Measurements from ENCODE around the gene HEG1. TPM values are rescaled to one million over a fixed set of nuclear protein-coding genes. Genes with fewer than 3 reads are reported as not detected.

HEG1 gene
- total and polyA plus RNA-seq, 2 of the 13 experiments (the other 11 are each of a cell fraction or from before 2014, with no cell fraction given) = 10.7 to 18.2 TPM

DNA sequence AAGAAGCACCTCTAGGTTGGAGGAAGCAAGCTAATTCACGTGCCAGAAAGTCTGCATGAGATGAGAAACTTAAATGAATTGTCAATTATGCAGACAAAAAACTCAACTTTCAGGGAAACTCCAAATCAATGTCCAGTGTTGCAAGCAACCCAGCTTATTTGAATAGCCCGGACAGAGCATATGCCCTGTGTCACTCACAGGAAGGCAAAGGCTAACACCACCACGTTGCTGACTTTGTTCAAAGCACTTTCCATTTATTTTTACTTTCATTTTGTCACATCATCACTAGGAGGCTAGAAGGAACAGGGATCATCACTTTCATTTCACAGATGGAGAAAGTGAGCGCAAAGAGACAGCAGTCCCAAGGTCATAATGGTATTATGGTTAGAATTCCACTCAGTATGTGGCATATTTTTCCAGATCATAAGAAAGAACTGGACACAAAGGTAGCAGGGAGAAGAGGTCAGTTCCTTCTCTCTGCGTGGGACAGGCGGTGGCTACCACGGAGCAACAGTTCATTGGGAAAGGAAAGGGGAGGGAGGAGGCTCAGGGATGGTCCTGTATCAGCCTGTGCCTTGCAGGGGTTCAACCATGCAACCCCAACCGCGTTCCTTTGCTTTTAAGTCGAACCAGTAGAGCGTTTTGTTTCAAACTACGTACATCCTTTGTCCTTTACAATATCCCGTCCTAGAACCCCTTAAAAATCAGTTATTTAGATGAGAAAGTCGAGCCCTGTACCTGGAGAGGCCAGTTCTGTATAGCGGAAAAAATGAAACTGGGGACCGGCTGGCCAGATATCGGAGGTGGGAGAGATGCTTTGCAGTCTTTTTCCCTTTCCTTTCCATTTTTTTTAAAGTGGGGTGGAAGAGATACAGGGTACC lies 1.1 kb downstream of the HEG1 start (continued):
- TF ChIP-seq, protein P1, sequence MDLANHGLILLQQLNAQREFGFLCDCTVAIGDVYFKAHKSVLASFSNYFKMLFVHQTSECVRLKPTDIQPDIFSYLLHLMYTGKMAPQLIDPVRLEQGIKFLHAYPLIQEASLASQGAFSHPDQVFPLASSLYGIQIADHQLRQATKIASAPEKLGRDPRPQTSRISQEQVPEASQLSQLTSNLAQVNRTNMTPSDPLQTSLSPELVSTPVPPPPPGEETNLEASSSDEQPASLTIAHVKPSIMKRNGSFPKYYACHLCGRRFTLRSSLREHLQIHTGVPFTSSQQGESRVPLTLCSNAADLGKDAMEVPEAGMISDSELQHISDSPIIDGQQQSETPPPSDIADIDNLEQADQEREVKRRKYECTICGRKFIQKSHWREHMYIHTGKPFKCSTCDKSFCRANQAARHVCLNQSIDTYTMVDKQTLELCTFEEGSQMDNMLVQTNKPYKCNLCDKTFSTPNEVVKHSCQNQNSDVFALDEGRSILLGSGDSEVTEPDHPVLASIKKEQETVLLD (CRISPR knock-in tag; IDR thresholded peaks at IDR 0.05; ENCODE audit: low read depth) = no peak
- TF ChIP-seq KLF16 (CRISPR knock-in tag; IDR thresholded peaks at IDR 0.05) (peak in 1 of 2 experiments; percentile 39; a peak in 1 of 4 replicates), PITX1 (CRISPR knock-in tag; IDR thresholded peaks at IDR 0.05) (no peak), NR2F6 (IDR thresholded peaks at IDR 0.05) (no peak), NR2F6 (CRISPR knock-in tag; IDR thresholded peaks at IDR 0.05) (peak; percentile 44; the same call in 1 of the 2 replicates), RBM22 (optimal IDR thresholded peaks at IDR 0.05; ENCODE audit: low read length) (no peak), MED13 (CRISPR knock-in tag; IDR thresholded peaks at IDR 0.05) (no peak), TGIF2 (CRISPR knock-in tag; IDR thresholded peaks at IDR 0.05) (peak; percentile 87; the same call in 1 of the 2 replicates), NFYC (CRISPR knock-in tag; IDR thresholded peaks at IDR 0.05) (no peak; the same call in 1 of the 2 replicates), HDAC1 (CRISPR knock-in tag; IDR thresholded peaks at IDR 0.05) (peak; percentile 55; the same call in 1 of the 2 replicates), ZSCAN21 (CRISPR knock-in tag; IDR thresholded peaks at IDR 0.05; ENCODE audit: borderline replicate concordance) (no peak), SMAD1 (CRISPR knock-in tag; IDR thresholded peaks at IDR 0.05; ENCODE audit: borderline replicate concordance, low read depth) (no peak), TSC22D2 (CRISPR knock-in tag; IDR thresholded peaks at IDR 0.05; ENCODE audit: borderline replicate concordance) (no peak), ZNF607 (CRISPR knock-in tag; IDR thresholded peaks at IDR 0.05; ENCODE audit: borderline replicate concordance) (no peak), SOX13 (IDR thresholded peaks at IDR 0.05) (no peak), SOX13 (CRISPR knock-in tag; conservative IDR thresholded peaks at IDR 0.05 in 1 of 2, IDR thresholded peaks at IDR 0.05 in 1 of 2) (0 out of 4 replicates have a peak, but pooled peaks of 1 of the 2 experiments have one; percentile 25), ZNF773 (CRISPR knock-in tag; IDR thresholded peaks at IDR 0.05; ENCODE audit: borderline replicate concordance) (no peak), ETV5 (CRISPR knock-in tag; IDR thresholded peaks at IDR 0.05; ENCODE audit: borderline replicate concordance) (peak; percentile 42; the same call in 1 of the 2 replicates)
- TF ChIP-seq, protein P2, sequence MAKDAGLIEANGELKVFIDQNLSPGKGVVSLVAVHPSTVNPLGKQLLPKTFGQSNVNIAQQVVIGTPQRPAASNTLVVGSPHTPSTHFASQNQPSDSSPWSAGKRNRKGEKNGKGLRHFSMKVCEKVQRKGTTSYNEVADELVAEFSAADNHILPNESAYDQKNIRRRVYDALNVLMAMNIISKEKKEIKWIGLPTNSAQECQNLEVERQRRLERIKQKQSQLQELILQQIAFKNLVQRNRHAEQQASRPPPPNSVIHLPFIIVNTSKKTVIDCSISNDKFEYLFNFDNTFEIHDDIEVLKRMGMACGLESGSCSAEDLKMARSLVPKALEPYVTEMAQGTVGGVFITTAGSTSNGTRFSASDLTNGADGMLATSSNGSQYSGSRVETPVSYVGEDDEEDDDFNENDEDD (CRISPR knock-in tag; IDR thresholded peaks at IDR 0.05; ENCODE audit: borderline replicate concordance) = 0 out of 2 replicates have a peak, but pooled peaks have one; percentile 38
- TF ChIP-seq, protein P3, sequence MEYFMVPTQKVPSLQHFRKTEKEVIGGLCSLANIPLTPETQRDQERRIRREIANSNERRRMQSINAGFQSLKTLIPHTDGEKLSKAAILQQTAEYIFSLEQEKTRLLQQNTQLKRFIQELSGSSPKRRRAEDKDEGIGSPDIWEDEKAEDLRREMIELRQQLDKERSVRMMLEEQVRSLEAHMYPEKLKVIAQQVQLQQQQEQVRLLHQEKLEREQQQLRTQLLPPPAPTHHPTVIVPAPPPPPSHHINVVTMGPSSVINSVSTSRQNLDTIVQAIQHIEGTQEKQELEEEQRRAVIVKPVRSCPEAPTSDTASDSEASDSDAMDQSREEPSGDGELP (IDR thresholded peaks at IDR 0.05; ENCODE audit: borderline replicate concordance, low read depth) = peak; percentile 47; the same call in 1 of the 2 replicates
- TF ChIP-seq, protein P4, sequence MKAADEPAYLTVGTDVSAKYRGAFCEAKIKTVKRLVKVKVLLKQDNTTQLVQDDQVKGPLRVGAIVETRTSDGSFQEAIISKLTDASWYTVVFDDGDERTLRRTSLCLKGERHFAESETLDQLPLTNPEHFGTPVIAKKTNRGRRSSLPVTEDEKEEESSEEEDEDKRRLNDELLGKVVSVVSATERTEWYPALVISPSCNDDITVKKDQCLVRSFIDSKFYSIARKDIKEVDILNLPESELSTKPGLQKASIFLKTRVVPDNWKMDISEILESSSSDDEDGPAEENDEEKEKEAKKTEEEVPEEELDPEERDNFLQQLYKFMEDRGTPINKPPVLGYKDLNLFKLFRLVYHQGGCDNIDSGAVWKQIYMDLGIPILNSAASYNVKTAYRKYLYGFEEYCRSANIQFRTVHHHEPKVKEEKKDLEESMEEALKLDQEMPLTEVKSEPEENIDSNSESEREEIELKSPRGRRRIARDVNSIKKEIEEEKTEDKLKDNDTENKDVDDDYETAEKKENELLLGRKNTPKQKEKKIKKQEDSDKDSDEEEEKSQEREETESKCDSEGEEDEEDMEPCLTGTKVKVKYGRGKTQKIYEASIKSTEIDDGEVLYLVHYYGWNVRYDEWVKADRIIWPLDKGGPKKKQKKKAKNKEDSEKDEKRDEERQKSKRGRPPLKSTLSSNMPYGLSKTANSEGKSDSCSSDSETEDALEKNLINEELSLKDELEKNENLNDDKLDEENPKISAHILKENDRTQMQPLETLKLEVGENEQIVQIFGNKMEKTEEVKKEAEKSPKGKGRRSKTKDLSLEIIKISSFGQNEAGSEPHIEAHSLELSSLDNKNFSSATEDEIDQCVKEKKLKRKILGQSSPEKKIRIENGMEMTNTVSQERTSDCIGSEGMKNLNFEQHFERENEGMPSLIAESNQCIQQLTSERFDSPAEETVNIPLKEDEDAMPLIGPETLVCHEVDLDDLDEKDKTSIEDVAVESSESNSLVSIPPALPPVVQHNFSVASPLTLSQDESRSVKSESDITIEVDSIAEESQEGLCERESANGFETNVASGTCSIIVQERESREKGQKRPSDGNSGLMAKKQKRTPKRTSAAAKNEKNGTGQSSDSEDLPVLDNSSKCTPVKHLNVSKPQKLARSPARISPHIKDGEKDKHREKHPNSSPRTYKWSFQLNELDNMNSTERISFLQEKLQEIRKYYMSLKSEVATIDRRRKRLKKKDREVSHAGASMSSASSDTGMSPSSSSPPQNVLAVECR (CRISPR knock-in tag; IDR thresholded peaks at IDR 0.05; ENCODE audit: borderline replicate concordance) = peak; percentile 46; the same call in 1 of the 2 replicates

Measured in HepG2 (cell line).